H1 (cell line): ENCODE results near the gene SIGLECL1. TPM values are rescaled to one million over a fixed set of nuclear protein-coding genes. Genes with fewer than 3 reads are reported as not detected.

ENCODE experiments used
- BCL11A ChIP-seq, 2 experiments: IDR thresholded peaks; one replicate each; pipeline ENCODE4 v1.6.1; 2011; ENCODE audit warnings: low read depth in 2 of 2, low read length in 2 of 2, mild to moderate bottlenecking in 2 of 2
- CTCF ChIP-seq, 3 experiments: IDR thresholded peaks; 1 replicate in 2 of 3; 2 replicates in 1 of 3; pipeline versions ENCODE4 v1.5.1 to v1.6.1; 2011; ENCODE audit warnings: low read length in 3 of 3, mild to moderate bottlenecking in 3 of 3, inconsistent platforms in 2 of 3, low read depth in 1 of 3, moderate library complexity in 1 of 3; ENCODE audit not compliant: insufficient read depth in 1 of 3; ENCODE audit errors: control extremely low read depth in 1 of 3
- E2F6 ChIP-seq: IDR thresholded peaks from 2 replicates; pipeline ENCODE4 v1.6.1; 2012; ENCODE audit warnings: inconsistent platforms
- MAFK ChIP-seq: IDR thresholded peaks from 2 replicates; pipeline ENCODE4 v1.6.1; 2012; ENCODE audit warnings: low read depth, mild to moderate bottlenecking, improper control_type of control experiment, low read length
- NRF1 ChIP-seq: IDR thresholded peaks from 2 replicates; pipeline ENCODE4 v1.6.1; 2011; ENCODE audit warnings: mild to moderate bottlenecking, low read depth, low read length, improper control_type of control experiment
- POLR2AphosphoS5 ChIP-seq: IDR thresholded peaks from 2 replicates; pipeline ENCODE4 v1.6.1; 2011; ENCODE audit warnings: low read depth, low read length
- SIRT6 ChIP-seq: IDR thresholded peaks from one replicate; pipeline ENCODE4 v1.7.1; 2012; ENCODE audit warnings: low read length, inconsistent platforms
- polyA plus RNA-seq, 7 experiments: library from polyadenylated mRNA; depleted of rRNA in 3 of 7; stranded (reverse) in 5 of 7; unstranded in 2 of 7; fragments of >200 nt in 5 of 7; fragments of 200-250 nt in 2 of 7; gene quantifications; 1 replicate in 5 of 7; 2 replicates in 1 of 7; 4 replicates in 1 of 7; pipeline versions ENCODE4 v1.2.1 to v1.2.3, GENCODE V29; 2011 to 2013; ENCODE audit warnings: missing spikeins in 2 of 7, mixed read lengths in 2 of 7
- total RNA-seq: library from RNA; stranded (reverse); fragmentation: NEBNext Ultra II Directional; extraction: Animal tissue kit (Norgen Biotek cat#: 25700); gene quantifications from 2 replicates; pipeline ENCODE4 v1.2.1, GENCODE V29; 2021

SIGLECL1 gene
- total and polyA plus RNA-seq, 2 of the 8 experiments (the other 6 are each of a cell fraction or from before 2014, with no cell fraction given), result not detected

DNA sequence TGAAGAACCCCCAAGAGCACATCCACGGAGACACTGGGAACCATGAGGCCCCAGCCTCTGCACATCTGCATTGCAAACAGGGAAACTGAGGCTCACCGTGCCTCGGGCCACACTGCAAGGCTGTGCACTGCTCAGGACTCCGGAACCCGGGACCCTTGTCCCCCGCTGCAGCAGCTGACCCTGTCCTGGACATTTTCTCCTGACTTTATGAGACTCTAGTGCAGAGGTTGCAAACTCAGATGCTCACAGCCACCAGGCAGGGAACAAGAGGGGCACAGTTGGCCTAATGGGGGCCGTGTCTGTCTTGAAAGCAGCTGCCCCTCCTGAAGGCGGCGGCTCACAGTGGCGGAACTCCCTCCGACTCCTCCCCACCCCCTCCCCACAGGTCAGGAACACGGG lies 44.1 kb downstream of the SIGLECL1 start (continued):
- TF ChIP-seq BCL11A (IDR thresholded peaks at IDR 0.05; ENCODE audit: low read depth in 2 of 2, low read length in 2 of 2) (no peak), CTCF (IDR thresholded peaks at IDR 0.05; ENCODE audit: control extremely low read depth in 1 of 3, insufficient read depth in 1 of 3, low read depth in 1 of 3, low read length in 3 of 3) (no peak), E2F6 (no peak), MAFK (no peak), NRF1 (no peak), SIRT6 (no peak), POLR2AphosphoS5 (no peak)
- TF ChIP-seq, all 59 proteins: peak for 0
